ENCODE data around the gene PRKD2.

The PRKD2 gene

GRCh38 chr19:46741447-46741846, 24.5 kb upstream of the PRKD2 start:
- H3K4me3 ChIP-seq (replicated peaks in 1 of 2; ENCODE audit: low read depth in 2 of 2, low read length in 2 of 2): no peak overlapping the region
- DNase-seq (ENCODE audit: low read depth in 2 of 2): no peak

GRCh38 chr19:46739290-46739771, 22.4 kb upstream of the PRKD2 start:
- H3K4me3 ChIP-seq (replicated peaks in 1 of 2; ENCODE audit: low read depth in 2 of 2, low read length in 2 of 2): no peak overlapping the region
- DNase-seq (ENCODE audit: low read depth in 2 of 2): no peak
- no peak for TF ChIP-seq CTCF (IDR thresholded peaks at IDR 0.05; ENCODE audit: low read depth, low read length)

More at GRCh38 chr19:46741447-46741846, 24.5 kb upstream of the PRKD2 start:
- TF ChIP-seq CTCF (IDR thresholded peaks at IDR 0.05; ENCODE audit: low read depth, low read length): no peak

GRCh38 chr19:46737761-46738171, 20.9 kb upstream of the PRKD2 start:
- H3K4me3 ChIP-seq (replicated peaks in 1 of 2; ENCODE audit: low read depth in 2 of 2, low read length in 2 of 2): no peak overlapping the region
- TF ChIP-seq CTCF (IDR thresholded peaks at IDR 0.05; ENCODE audit: low read depth, low read length): no peak
- no peak for DNase-seq (ENCODE audit: low read depth in 2 of 2)

- no peak for DNase-seq (ENCODE audit: low read depth in 2 of 2)
- no peak for TF ChIP-seq CTCF (IDR thresholded peaks at IDR 0.05; ENCODE audit: low read depth, low read length)
- H3K4me3 ChIP-seq (replicated peaks in 1 of 2; ENCODE audit: low read depth in 2 of 2, low read length in 2 of 2): no peak overlapping the region
Measured at GRCh38 chr19:46737298-46737654, 20.4 kb upstream of the PRKD2 start.

GRCh38 chr19:46736531-46737297, 19.8 kb upstream of the PRKD2 start:
- H3K4me3 ChIP-seq (replicated peaks in 1 of 2; ENCODE audit: low read depth in 2 of 2, low read length in 2 of 2): no peak overlapping the region
- DNase-seq (ENCODE audit: low read depth in 2 of 2): no peak
- no peak for TF ChIP-seq CTCF (IDR thresholded peaks at IDR 0.05; ENCODE audit: low read depth, low read length)

- no peak for DNase-seq (ENCODE audit: low read depth in 2 of 2)
- no peak for TF ChIP-seq CTCF (IDR thresholded peaks at IDR 0.05; ENCODE audit: low read depth, low read length)
- no peak overlapping the region for H3K4me3 ChIP-seq (replicated peaks in 1 of 2; ENCODE audit: low read depth in 2 of 2, low read length in 2 of 2)
Measured at GRCh38 chr19:46733690-46734292, 16.9 kb upstream of the PRKD2 start.

Data from cardiac fibroblast (primary cell).